ENCODE measurements around the gene ITGB1. TPM values are rescaled to one million over a fixed set of nuclear protein-coding genes. Genes with fewer than 3 reads are reported as not detected.

Gene ITGB1
- total RNA-seq, 3 donors from 2014 or later (not counting 1 experiment from before 2014, with no cell fraction given), result 175 to 280 (median 202) TPM

GRCh38 chr10:32941357-32941756, 16.7 kb downstream of the ITGB1 start:
- DNase-seq (no peak), ATAC-seq (no peak)
- Mint-ChIP-seq H3K4me3 (no peak overlapping the region), H3K27ac (peak overlapping the region in 1 of 2 donors; percentile 41), H3K27me3 (ENCODE audit: low read depth in 2 of 2) (no peaks in the 10 kb centered on the region), H3K9me3 (no peaks in the 10 kb centered on the region), H3K4me1 (peaks cover 59 to 64% of the 10 kb centered on the region in 2 donors), H3K36me3 (no peaks in the 10 kb centered on the region)
- TF ChIP-seq CTCF (IDR thresholded peaks at IDR 0.05), result no peak
- intact Hi-C loops (cut with micrococcal nuclease), result loop anchor here (10.0 kb wide), 1 partner anchor 193 kb away; no protein-coding TSS in a partner anchor
- H3K4me1 ChIP-seq (ENCODE audit: control insufficient read depth, insufficient read depth, low read length), result peaks cover 41% of the 10 kb centered on the region
- no peaks in the 10 kb centered on the region for H3K9me3 ChIP-seq (ENCODE audit: control insufficient read depth, insufficient read depth, low read length)
- H3K4me3 ChIP-seq (ENCODE audit: low read length), result no peak overlapping the region
- H3K27ac ChIP-seq (ENCODE audit: low read length), result no peak overlapping the region
- H3K27me3 ChIP-seq (ENCODE audit: control insufficient read depth, insufficient read depth, low read length), result no peaks in the 10 kb centered on the region
- H3K36me3 ChIP-seq (ENCODE audit: control insufficient read depth, insufficient read depth, low read length), result no peaks in the 10 kb centered on the region
- WGBS (ENCODE audit: insufficient coverage), result 68% methylated on average over 2 of the region's 2 CpGs

- Histone ChIP-seq H3K36me3 (ENCODE audit: control insufficient read depth, insufficient read depth, low read length) (peaks cover 3% of the 10 kb centered on the region), H3K27ac (ENCODE audit: low read length) (no peak overlapping the region), H3K4me3 (ENCODE audit: low read length) (no peak overlapping the region), H3K9me3 (ENCODE audit: control insufficient read depth, insufficient read depth, low read length) (no peaks in the 10 kb centered on the region), H3K4me1 (ENCODE audit: control insufficient read depth, insufficient read depth, low read length) (peaks cover 41% of the 10 kb centered on the region), H3K27me3 (ENCODE audit: control insufficient read depth, insufficient read depth, low read length) (no peaks in the 10 kb centered on the region)
- no peak for TF ChIP-seq CTCF (IDR thresholded peaks at IDR 0.05)
- peak overlapping the region; percentile 25 to 41 for H3K27ac Mint-ChIP-seq
- H3K4me1 Mint-ChIP-seq, result peaks cover 59 to 63% of the 10 kb centered on the region in 2 donors
- DNase-seq (peak in 1 of 2 donors; percentile 17), ATAC-seq (peak in 2 of 3 donors; percentile 38 to 39)
- intact Hi-C loops (cut with micrococcal nuclease), result loop anchor here (10.0 kb wide), 1 partner anchor 194 kb away; no protein-coding TSS in a partner anchor
- no peak overlapping the region for H3K4me3 Mint-ChIP-seq
- H3K9me3 Mint-ChIP-seq, result no peaks in the 10 kb centered on the region
- H3K27me3 Mint-ChIP-seq (ENCODE audit: low read depth in 2 of 2), result no peaks in the 10 kb centered on the region
- 85% methylated on average over 9 of the region's 10 CpGs for WGBS (ENCODE audit: insufficient coverage)
- no peaks in the 10 kb centered on the region for H3K36me3 Mint-ChIP-seq
These were observed 17.4 kb downstream of the ITGB1 start for GRCh38 chr10:32940321-32941301.

- no peaks in the 10 kb centered on the region for H3K9me3 ChIP-seq (ENCODE audit: control insufficient read depth, insufficient read depth, low read length)
- H3K27me3 Mint-ChIP-seq (ENCODE audit: low read depth in 2 of 2), result no peaks in the 10 kb centered on the region
- intact Hi-C loops (cut with micrococcal nuclease), result loop anchor here (5.0 to 10.0 kb wide), 2 partner anchors 68 to 195 kb away; no protein-coding TSS in a partner anchor
- peak overlapping the region; percentile 31 for H3K27ac ChIP-seq (ENCODE audit: low read length)
- H3K4me3 ChIP-seq (ENCODE audit: low read length), result no peak overlapping the region
- WGBS (ENCODE audit: insufficient coverage), result 92% methylated on average over 10 of the region's 10 CpGs
- H3K36me3 ChIP-seq (ENCODE audit: control insufficient read depth, insufficient read depth, low read length), result peaks cover 13% of the 10 kb centered on the region
- H3K9me3 Mint-ChIP-seq, result no peaks in the 10 kb centered on the region
- TF ChIP-seq CTCF (IDR thresholded peaks at IDR 0.05), result no peak
- peak in 2 of 3 donors; percentile 11 to 28 for ATAC-seq
- DNase-seq, result no peak
- no peaks in the 10 kb centered on the region for H3K27me3 ChIP-seq (ENCODE audit: control insufficient read depth, insufficient read depth, low read length)
- peak overlapping the region; percentile 80 to 87 for H3K27ac Mint-ChIP-seq
- peaks cover 41% of the 10 kb centered on the region for H3K4me1 ChIP-seq (ENCODE audit: control insufficient read depth, insufficient read depth, low read length)
- H3K4me1 Mint-ChIP-seq, result peaks cover 67 to 69% of the 10 kb centered on the region in 2 donors
- H3K36me3 Mint-ChIP-seq, result no peaks in the 10 kb centered on the region
- peak overlapping the region; percentile 2 for H3K4me3 Mint-ChIP-seq
These were observed 18.5 kb downstream of the ITGB1 start for GRCh38 chr10:32939296-32940111.
